ENCODE measurements around the gene MYL7.

DNA sequence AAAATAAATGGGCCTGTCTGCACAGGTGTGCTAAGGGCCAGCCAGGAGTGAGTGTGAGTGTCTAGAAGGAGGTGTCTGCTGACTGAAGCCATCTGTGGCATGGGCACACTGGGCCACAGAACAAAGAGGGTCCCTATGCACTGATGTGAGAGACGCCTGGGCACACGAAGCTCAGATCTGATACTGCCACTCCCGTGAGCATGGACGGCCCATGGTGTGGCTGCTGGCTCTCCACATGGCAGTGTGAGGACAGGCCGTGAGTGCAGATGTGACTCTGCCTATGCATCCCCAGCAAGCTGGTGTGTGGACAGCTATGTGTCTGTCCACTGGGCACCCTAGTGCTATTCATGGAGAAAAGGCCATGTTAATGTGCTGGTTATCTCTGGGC is 12.8 kb upstream of the MYL7 start:
- TF ChIP-seq, protein P1, sequence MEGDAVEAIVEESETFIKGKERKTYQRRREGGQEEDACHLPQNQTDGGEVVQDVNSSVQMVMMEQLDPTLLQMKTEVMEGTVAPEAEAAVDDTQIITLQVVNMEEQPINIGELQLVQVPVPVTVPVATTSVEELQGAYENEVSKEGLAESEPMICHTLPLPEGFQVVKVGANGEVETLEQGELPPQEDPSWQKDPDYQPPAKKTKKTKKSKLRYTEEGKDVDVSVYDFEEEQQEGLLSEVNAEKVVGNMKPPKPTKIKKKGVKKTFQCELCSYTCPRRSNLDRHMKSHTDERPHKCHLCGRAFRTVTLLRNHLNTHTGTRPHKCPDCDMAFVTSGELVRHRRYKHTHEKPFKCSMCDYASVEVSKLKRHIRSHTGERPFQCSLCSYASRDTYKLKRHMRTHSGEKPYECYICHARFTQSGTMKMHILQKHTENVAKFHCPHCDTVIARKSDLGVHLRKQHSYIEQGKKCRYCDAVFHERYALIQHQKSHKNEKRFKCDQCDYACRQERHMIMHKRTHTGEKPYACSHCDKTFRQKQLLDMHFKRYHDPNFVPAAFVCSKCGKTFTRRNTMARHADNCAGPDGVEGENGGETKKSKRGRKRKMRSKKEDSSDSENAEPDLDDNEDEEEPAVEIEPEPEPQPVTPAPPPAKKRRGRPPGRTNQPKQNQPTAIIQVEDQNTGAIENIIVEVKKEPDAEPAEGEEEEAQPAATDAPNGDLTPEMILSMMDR (IDR thresholded peaks at IDR 0.05): no peak
- no peak for TF ChIP-seq POLR2A (IDR thresholded peaks at IDR 0.05)

Data from esophagus squamous epithelium (tissue), 4 donors.